GM12892 (cell line): ENCODE data around the gene CYLC2.

Experiments used
- POLR2A ChIP-seq: IDR thresholded peaks from 2 replicates; pipeline ENCODE4 v1.6.1; 2011; ENCODE audit warnings: low read depth, low read length, control low read depth
- POLR2AphosphoS5 ChIP-seq: IDR thresholded peaks from 2 replicates; pipeline ENCODE4 v1.6.1; 2011; ENCODE audit warnings: low read depth, low read length, control low read depth
- TAF1 ChIP-seq: IDR thresholded peaks from 2 replicates; pipeline ENCODE4 v1.6.1; 2011; ENCODE audit warnings: low read depth, mild to moderate bottlenecking, control low read depth, low read length, borderline replicate concordance

- TF ChIP-seq POLR2A (no peak), TAF1 (no peak), POLR2AphosphoS5 (no peak)
These were observed 22.4 kb upstream of the CYLC2 start for GRCh38 chr9:102972780-102973179.
